ENCODE measurements around the gene SVEP1. TPM values are rescaled to one million over a fixed set of nuclear protein-coding genes. Genes with fewer than 3 reads are reported as not detected.

The SVEP1 gene
- total RNA-seq, 2 donors from 2014 or later: 0.44 to 0.46 TPM

DNA sequence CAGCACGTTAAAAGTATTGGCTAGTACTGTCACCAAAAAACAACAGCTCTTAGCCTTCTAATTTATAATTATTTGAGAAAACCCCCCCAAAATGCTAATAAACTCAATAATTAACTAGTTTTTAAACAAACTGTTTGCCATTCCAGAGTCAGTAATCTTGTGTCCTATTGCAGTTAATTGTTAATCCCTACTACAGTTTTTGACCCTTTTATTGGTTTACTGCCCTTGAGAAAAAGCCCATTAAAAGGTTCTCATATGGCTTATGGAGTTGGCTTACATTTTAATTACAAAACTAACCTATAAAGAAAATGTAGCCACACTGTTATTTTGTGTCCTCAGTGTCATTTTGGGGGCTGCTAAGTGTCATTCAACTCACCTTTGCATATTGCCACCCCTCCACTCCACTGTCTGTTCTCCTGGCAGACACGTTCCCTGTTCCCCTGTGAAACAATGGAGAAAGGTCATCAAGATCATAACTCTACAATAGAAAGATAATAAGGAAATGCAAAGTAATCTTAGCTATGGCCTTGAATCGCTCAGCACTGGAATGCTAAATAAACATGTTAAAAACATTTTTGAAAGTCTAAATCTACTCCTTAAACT is 190.3 kb downstream of the SVEP1 start:
- Histone ChIP-seq H3K27ac (ENCODE audit: low read depth, low read length) (no peak overlapping the region), H3K9ac (ENCODE audit: extremely low read depth, low read length, poor library complexity, severe bottlenecking) (no peak overlapping the region), H3K4me1 (ENCODE audit: control insufficient read depth, insufficient read depth, low read length) (no peaks in the 10 kb centered on the region), H3K27me3 (ENCODE audit: control insufficient read depth, insufficient read depth, low read length, poor library complexity, severe bottlenecking) (no peaks in the 10 kb centered on the region), H3K9me3 (ENCODE audit: control insufficient read depth, low read length) (peaks cover 6% of the 10 kb centered on the region), H3K4me3 (ENCODE audit: low read length) (no peak overlapping the region), H3K36me3 (ENCODE audit: control insufficient read depth, insufficient read depth, low read length) (no peaks in the 10 kb centered on the region)
- H3K36me3 Mint-ChIP-seq (ENCODE audit: low read depth): no peaks in the 10 kb centered on the region
- peaks cover 16% of the 10 kb centered on the region for H3K9me3 Mint-ChIP-seq
- 71 to 85% methylated on average over 1 to 3 of the region's 3 CpGs for WGBS, 2 experiments (ENCODE audit: insufficient coverage in 1 of 2, insufficient read length in 1 of 2)
- no peaks in the 10 kb centered on the region for H3K27me3 Mint-ChIP-seq (ENCODE audit: insufficient read depth)
- no peak overlapping the region for H3K4me3 Mint-ChIP-seq
- TF ChIP-seq, protein P1, sequence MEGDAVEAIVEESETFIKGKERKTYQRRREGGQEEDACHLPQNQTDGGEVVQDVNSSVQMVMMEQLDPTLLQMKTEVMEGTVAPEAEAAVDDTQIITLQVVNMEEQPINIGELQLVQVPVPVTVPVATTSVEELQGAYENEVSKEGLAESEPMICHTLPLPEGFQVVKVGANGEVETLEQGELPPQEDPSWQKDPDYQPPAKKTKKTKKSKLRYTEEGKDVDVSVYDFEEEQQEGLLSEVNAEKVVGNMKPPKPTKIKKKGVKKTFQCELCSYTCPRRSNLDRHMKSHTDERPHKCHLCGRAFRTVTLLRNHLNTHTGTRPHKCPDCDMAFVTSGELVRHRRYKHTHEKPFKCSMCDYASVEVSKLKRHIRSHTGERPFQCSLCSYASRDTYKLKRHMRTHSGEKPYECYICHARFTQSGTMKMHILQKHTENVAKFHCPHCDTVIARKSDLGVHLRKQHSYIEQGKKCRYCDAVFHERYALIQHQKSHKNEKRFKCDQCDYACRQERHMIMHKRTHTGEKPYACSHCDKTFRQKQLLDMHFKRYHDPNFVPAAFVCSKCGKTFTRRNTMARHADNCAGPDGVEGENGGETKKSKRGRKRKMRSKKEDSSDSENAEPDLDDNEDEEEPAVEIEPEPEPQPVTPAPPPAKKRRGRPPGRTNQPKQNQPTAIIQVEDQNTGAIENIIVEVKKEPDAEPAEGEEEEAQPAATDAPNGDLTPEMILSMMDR (conservative IDR thresholded peaks at IDR 0.05): no peak
- no peaks in the 10 kb centered on the region for H3K4me1 Mint-ChIP-seq
- no peak for DNase-seq
- no peak overlapping the region for H3K27ac Mint-ChIP-seq

DNA sequence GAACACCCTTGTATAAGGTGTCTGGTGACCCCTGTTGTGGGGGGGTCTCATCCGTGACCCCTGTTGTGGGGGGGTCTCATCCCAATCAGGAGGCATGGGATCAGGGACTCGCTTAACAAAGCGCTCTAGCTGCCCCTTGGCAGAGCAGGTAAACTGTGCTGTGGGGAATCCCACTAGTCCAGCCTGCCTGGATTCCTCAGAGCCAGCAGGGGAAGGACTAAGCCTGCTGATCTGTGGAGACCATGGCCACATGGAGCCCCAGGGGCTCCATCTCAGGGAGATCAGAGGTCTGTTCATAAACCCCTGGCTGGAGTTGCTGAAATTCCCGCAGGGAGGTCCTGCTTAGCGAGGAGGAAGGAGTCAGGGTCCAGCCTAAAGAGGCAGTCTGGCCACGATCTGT is 196.1 kb downstream of the SVEP1 start:
- 89 to 100% methylated on average over 1 to 6 of the region's 6 CpGs for WGBS, 2 experiments (ENCODE audit: insufficient coverage in 1 of 2, insufficient read length in 1 of 2)
- Mint-ChIP-seq H3K36me3 (ENCODE audit: low read depth) (no peaks in the 10 kb centered on the region), H3K9me3 (peaks cover 2% of the 10 kb centered on the region)

DNA sequence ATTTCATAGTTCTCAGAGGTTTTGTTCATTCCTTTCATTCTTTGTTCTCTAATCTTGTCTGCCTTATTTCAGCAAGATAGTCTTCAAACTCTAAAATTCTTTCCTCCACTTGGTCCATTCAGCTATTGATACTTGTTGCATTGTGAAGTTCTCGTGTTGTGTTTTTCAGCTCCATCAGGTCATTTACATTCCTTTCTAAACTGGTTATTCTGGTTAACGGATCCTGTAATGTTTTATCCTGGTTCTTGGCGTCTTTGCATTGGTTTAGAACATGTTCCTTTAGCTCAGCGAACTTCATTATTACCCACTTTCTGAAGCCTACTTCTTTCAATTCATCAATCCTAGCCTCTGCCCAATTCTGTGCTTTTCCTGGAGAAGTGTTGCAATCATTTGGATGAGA is 196.8 kb downstream of the SVEP1 start:
- TF ChIP-seq, protein P1 (conservative IDR thresholded peaks at IDR 0.05): no peak

More for the DNA sequence above, 196.1 kb downstream of the SVEP1 start:
- no peak overlapping the region for H3K9ac ChIP-seq (ENCODE audit: extremely low read depth, low read length, poor library complexity, severe bottlenecking)
- Mint-ChIP-seq H3K27ac (no peak overlapping the region), H3K27me3 (ENCODE audit: insufficient read depth) (peaks cover 2% of the 10 kb centered on the region), H3K4me1 (no peaks in the 10 kb centered on the region), H3K4me3 (no peak overlapping the region)
- TF ChIP-seq, protein P1 (conservative IDR thresholded peaks at IDR 0.05): no peak
- no peaks in the 10 kb centered on the region for H3K36me3 ChIP-seq (ENCODE audit: control insufficient read depth, insufficient read depth, low read length)
- H3K9me3 ChIP-seq (ENCODE audit: control insufficient read depth, low read length): no peaks in the 10 kb centered on the region
- H3K4me3 ChIP-seq (ENCODE audit: low read length): no peak overlapping the region
- DNase-seq: no peak
- H3K27ac ChIP-seq (ENCODE audit: low read depth, low read length): no peak overlapping the region
- H3K4me1 ChIP-seq (ENCODE audit: control insufficient read depth, insufficient read depth, low read length): no peaks in the 10 kb centered on the region
- no peaks in the 10 kb centered on the region for H3K27me3 ChIP-seq (ENCODE audit: control insufficient read depth, insufficient read depth, low read length, poor library complexity, severe bottlenecking)

More for the DNA sequence above, 196.8 kb downstream of the SVEP1 start:
- Histone ChIP-seq H3K4me1 (ENCODE audit: control insufficient read depth, insufficient read depth, low read length) (no peaks in the 10 kb centered on the region), H3K27ac (ENCODE audit: low read depth, low read length) (no peak overlapping the region), H3K27me3 (ENCODE audit: control insufficient read depth, insufficient read depth, low read length, poor library complexity, severe bottlenecking) (no peaks in the 10 kb centered on the region), H3K9ac (ENCODE audit: extremely low read depth, low read length, poor library complexity, severe bottlenecking) (no peak overlapping the region), H3K36me3 (ENCODE audit: control insufficient read depth, insufficient read depth, low read length) (no peaks in the 10 kb centered on the region), H3K9me3 (ENCODE audit: control insufficient read depth, low read length) (no peaks in the 10 kb centered on the region), H3K4me3 (ENCODE audit: low read length) (no peak overlapping the region)
- Mint-ChIP-seq H3K27me3 (ENCODE audit: insufficient read depth) (peaks cover 2% of the 10 kb centered on the region), H3K4me1 (no peaks in the 10 kb centered on the region), H3K9me3 (peaks cover 2% of the 10 kb centered on the region), H3K27ac (no peak overlapping the region), H3K36me3 (ENCODE audit: low read depth) (no peaks in the 10 kb centered on the region), H3K4me3 (no peak overlapping the region)
- WGBS, 2 experiments (ENCODE audit: insufficient coverage in 1 of 2, insufficient read length in 1 of 2): 92 to 97% methylated on average over 3 to 4 of the region's 4 CpGs
- no peak for DNase-seq
